ENCODE results near the gene HYCC1.
"Not testable (repeated sequence)": the region's sequence is repeated elsewhere in the genome, so short reads cannot be mapped to it uniquely, and the experiment has no call there.

HYCC1 gene

DNA sequence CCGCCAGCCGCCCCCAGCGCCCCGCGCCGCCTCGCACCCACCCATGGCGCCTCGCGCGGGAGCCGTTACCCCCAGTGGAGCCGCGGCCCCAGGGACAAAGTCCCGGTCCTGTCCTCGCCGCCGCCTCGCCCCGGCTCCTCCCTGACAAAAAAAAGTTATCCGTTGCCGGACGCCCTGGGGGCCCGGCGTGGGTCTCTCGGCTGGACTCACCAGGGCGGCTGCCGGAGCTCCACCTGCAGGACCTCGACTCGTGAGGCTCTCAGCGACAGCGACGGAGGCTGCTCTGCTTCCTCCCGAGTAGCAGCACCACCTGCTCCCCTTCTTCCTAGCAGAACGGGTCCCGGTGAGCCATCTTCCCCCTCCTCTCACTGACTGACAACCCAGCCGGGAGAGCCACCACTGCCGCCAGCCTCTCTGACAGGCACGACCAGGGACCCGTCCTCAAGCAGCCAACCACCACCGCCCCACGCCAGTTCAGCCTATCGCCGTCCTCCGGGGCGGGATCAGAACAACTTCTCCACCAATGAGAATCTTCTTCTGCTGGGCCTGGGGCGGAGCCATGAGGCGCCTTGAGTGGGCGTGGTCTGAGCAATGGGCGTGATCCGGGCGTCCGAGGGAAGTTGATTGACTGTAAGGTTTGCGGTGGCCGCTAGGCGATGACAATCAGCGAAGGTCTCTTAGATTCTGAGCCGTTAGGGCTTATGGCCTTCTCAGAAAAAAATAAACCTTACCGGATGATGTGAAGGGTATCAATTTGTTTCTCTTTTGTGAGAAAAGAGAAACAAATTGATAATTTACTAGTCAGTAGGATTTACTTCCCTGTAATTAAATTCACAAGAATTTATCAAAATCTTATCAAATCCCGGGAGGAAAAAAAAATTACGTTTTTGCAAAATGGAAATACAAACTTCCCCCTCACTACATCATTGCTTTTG is at the start of gene HYCC1:
Gene HYCC1 (minus strand): TSS at position 416 of the 935 bp plus-strand sequence. CDS start 23,019 bp downstream, outside the sequence.
- peak; percentile 97 for DNase-seq

DNA sequence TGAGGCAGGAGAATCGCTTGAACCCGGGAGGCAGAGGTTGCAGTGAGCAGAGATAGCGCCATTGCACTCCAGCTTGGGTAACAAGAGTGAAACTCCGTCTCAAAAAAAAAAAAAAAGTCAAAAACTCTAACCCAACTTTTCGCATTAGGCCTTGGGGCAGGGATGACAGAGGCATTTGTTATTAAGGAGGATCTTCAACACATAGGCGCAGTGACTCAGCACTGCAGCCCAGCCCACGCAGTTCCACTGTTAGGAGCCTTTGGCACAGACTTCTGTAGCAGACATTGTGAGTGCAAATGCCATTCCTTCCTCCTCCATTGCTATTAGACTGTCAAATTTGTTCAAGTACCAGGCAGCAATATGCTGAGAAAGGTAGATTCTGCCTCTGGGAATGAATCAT is 48.5 kb upstream of the HYCC1 start:
- DNase-seq = no peak

DNA sequence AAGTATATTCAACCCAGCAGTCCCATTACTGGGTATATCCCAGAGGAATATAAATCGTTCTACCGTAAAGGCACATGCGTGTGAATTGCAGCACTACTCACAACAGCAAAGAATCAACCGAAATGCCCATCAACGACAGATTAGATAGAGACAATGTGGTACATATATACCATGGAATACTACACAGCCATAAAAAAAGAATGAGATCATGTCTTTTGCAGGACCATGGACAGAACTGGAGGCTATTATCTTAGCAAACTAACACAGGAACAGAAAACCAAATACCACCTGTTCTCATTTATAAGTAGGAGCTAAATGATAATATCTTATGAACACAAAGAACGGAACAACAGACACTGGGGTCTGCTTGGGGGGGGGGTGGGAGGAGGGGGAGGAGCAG is 47.4 kb upstream of the HYCC1 start:
- no peak for DNase-seq

- DNase-seq = no peak
Observed at GRCh38 chr7:23058408-23059096, 44.6 kb upstream of the HYCC1 start.

DNA sequence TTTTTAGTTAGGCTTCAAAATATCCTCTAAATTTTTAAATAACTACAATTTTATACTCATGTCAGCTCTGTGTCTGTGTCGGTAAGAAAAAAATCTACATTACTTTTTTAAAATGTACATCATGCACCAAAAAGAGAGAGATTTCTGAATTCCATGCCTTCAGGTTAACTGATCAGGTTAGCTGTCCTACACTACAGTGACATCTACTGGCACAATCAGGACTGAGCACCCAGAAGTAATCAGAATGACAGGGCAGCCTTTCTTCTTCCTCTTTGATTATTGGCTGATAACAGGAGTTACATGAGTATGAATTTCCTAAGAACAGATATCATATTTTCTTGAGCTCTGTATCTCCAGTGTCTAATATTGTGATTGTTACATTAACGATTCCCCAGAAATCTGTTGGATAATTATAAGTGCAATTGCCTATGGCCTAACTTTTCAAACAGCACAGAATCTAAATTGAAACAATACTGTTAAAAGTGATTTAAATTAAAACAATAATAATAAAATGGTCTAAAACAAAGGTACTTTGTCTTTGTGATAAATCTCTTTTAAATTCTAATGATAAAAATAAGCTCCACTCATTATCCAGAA is 41.8 kb upstream of the HYCC1 start:
- DNase-seq = peak; percentile 35

- not testable (repeated sequence) for DNase-seq
Observed at GRCh38 chr7:23051124-23051485, 37.2 kb upstream of the HYCC1 start.

DNA sequence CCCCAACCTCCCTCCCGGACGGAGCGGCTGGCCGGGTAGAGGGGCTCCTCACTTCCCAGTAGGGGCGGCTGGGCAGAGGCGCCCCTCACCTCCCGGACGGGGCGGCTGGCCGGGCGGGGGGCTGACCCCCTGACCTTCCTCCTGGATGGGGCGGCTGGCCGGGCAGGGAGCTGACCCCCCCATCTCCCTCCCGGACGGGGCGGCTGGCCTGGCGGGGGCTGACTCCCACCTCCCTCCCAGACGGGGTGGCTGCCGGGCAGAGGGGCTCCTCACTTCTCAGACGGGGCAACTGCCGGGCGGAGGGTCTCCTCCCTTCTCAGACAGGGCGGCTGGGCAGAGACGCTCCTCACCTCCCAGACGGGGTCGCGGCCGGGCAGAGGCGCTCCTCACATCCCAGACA is 32.4 kb upstream of the HYCC1 start:
- not testable (repeated sequence) for DNase-seq

GRCh38 chr7:23045086-23045485 is 31.2 kb upstream of the HYCC1 start:
- not testable (repeated sequence) for DNase-seq

DNA sequence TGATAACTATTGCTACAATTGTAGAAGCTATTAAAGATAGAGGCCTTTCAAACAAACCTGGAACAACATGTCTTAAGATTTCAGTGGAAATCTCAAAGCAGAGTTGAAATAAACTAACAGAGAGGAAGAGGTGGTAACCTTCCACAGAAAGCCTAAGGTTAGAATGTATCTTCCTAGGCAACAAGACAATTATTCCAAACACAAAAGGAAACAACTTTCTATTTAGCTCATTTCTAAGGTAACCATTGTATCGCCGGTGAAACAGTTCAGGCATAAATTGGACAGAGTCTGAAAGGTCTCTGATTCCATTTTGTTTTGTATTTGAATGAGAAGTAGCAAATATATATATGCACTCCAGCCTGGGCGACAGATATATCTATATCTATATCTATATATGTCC is 30.7 kb upstream of the HYCC1 start:
- DNase-seq = no peak

DNA sequence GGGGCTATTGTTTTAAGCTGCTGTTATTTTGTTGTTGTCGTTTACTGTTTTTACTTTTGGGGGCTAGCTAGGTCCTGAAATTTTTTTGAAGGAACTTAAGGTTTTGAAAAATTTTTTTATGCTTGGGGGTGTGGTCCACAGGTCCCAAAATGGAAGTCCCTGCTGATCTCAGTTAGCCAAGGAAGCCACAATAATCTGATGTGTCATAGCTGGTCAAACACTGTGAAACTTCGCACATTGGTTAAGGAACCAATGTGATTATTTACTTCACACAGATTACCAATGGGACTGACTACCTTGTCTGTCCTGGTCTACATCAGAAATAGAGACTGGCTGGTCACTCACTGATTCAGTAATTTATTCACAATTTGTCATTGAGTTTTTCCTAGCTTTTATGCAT is 29.5 kb upstream of the HYCC1 start:
- no peak for DNase-seq

- not testable (repeated sequence) for DNase-seq
Observed at GRCh38 chr7:23039674-23040073, 25.7 kb upstream of the HYCC1 start.

- DNase-seq = not testable (repeated sequence)
Observed at GRCh38 chr7:23035542-23036371, 21.8 kb upstream of the HYCC1 start.

DNA sequence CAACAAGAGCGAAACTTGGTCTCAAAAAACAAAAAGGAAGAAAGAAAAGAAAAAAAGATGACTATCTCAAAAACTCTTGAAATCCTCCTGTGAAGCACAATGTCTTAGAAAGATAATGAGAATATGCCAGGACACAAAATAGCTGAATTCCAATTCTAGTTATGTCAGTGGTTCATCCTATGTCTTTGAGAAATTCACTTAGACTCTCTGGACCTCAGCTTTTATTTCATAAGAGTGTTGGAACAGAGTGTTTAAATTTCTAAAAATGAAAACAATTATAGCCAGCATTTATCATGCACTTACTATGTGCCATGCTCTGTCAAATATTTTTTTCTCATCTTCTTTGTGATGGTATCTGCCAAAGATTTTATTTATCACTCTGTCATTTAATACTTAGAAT is 13.3 kb upstream of the HYCC1 start:
- DNase-seq = no peak

DNA sequence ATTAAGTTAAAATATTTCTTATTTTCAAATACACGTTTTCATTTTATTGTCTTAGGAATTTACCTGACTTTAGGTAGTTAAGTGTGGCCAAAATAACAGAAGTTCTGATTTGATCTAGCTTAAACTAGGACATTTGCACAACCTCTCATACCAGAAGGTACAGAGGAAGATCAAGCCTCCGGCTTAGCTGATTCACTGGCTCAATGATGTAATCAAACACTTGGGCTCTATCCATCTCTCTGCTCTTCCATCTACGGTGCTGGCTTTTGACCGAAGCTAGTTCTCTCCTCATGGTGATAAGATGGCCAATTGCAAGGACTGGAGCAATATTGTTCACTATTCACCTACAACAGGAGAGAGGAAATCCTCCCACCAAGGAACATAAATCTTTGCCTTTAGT is 12.2 kb upstream of the HYCC1 start:
- no peak for DNase-seq

DNA sequence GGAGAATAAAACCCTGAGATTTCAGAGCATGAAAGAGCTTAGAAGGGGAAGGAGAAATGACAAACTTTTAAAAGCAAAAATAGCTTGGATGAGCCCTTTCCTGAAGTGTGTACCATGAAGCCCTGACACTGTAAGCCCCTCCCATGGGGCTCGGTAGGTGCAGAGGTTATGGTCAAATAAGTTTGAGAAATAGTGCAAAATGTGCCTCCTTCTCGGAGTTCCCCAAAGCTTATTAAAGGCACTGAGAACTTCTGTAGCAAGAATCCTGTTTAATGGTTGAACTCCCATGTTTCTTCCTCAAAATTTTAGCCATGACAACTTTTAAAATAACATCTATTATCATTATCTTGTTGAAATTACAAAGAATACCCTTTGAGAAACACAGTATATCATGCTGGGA is 10.5 kb upstream of the HYCC1 start:
- no peak for DNase-seq

- DNase-seq = no peak
Observed at GRCh38 chr7:23022851-23023250, 8.9 kb upstream of the HYCC1 start.

DNA sequence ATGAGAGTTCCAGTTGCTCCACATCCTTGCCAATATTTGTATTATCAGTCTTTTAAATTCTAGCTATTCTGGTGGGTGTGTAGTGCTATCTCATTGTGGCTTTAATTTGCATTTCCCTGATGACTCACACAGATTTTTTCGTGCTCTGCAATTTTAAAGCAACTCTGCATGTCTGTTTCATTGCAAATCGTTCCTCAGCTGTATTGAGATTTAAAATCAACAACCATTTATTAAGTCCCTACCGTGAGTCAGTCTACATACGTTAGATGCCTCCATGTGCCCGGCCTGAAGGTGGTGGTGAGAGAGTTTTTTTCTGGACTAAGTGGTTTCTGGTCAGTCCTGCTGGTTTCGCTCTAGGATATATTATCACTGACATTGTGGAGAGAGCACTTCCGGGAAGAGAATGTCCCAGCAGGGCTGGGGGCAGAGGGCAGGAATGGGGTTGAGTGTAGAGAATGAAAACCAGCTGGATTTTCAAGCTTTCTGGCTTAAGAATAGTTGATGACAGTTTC is 8.4 kb upstream of the HYCC1 start:
- no peak for DNase-seq

GRCh38 chr7:23021596-23021995 is 7.7 kb upstream of the HYCC1 start:
- DNase-seq = no peak

GRCh38 chr7:23020742-23021401 is 6.9 kb upstream of the HYCC1 start:
- no peak for DNase-seq

GRCh38 chr7:23018750-23019149 is 4.8 kb upstream of the HYCC1 start:
- no peak for DNase-seq

- no peak for DNase-seq
Observed at GRCh38 chr7:23017309-23017708, 3.4 kb upstream of the HYCC1 start.

All from stimulated activated CD4-positive, alpha-beta T cell treated with anti-CD3 and anti-CD28 coated beads, Interleukin-4, amount 100 ng/mL, for 1 hour (primary cell).